ENCODE results near the gene NDUFS7.

NDUFS7 gene

GRCh38 chr19:1433119-1434039 is 49.7 kb downstream of the NDUFS7 start:
- TF ChIP-seq, protein P1, sequence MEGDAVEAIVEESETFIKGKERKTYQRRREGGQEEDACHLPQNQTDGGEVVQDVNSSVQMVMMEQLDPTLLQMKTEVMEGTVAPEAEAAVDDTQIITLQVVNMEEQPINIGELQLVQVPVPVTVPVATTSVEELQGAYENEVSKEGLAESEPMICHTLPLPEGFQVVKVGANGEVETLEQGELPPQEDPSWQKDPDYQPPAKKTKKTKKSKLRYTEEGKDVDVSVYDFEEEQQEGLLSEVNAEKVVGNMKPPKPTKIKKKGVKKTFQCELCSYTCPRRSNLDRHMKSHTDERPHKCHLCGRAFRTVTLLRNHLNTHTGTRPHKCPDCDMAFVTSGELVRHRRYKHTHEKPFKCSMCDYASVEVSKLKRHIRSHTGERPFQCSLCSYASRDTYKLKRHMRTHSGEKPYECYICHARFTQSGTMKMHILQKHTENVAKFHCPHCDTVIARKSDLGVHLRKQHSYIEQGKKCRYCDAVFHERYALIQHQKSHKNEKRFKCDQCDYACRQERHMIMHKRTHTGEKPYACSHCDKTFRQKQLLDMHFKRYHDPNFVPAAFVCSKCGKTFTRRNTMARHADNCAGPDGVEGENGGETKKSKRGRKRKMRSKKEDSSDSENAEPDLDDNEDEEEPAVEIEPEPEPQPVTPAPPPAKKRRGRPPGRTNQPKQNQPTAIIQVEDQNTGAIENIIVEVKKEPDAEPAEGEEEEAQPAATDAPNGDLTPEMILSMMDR (IDR thresholded peaks at IDR 0.05; ENCODE audit: low read depth, low read length) = no peak
- no peak overlapping the region for H3K4me3 ChIP-seq (ENCODE audit: low read depth, low read length)

- H3K4me3 ChIP-seq (ENCODE audit: low read depth, low read length) = no peak overlapping the region
- TF ChIP-seq, protein P1 (IDR thresholded peaks at IDR 0.05; ENCODE audit: low read depth, low read length) = no peak
Measured at GRCh38 chr19:1434040-1434366, 50.3 kb downstream of the NDUFS7 start.

- no peak overlapping the region for H3K4me3 ChIP-seq (ENCODE audit: low read depth, low read length)
- TF ChIP-seq, protein P1 (IDR thresholded peaks at IDR 0.05; ENCODE audit: low read depth, low read length) = no peak
Measured at GRCh38 chr19:1434577-1435060, 50.9 kb downstream of the NDUFS7 start.

DNA sequence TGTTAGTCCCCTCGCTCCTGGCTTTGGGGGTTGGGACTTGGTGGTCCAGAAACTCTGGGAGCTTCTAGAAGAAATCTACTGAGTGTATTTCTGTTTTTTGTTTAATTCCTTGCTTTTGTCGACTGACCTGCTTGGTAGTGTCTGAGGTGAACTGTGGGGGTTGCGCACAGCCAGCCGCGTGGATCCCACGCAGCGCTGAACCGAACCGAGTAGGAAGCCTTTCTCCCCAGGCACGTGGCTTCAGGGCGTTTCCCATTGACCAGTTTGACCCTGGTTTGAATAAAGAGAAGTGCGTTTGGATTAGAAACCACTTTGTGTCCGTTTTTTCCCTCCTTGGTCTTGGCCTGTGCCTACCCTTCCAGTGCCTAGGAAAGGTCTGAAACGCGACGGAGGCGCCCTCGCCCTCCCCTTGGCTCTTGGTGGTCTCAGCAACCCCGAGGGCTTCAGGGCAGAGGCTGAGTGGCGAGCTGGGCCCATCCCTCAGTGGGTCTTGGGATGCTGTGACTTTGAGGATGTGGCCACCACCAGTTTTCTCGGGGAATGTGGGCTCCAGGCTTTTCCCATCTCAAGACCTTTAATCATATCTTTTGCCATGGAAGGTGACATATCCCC is 51.8 kb downstream of the NDUFS7 start:
- no peak overlapping the region for H3K4me3 ChIP-seq (ENCODE audit: low read depth, low read length)
- TF ChIP-seq, protein P1 (IDR thresholded peaks at IDR 0.05; ENCODE audit: low read depth, low read length) = no peak

- TF ChIP-seq, protein P1 (IDR thresholded peaks at IDR 0.05; ENCODE audit: low read depth, low read length) = no peak
- H3K4me3 ChIP-seq (ENCODE audit: low read depth, low read length) = no peak overlapping the region
Measured at GRCh38 chr19:1437609-1438008, 53.9 kb downstream of the NDUFS7 start.

GRCh38 chr19:1438035-1438932 is 54.6 kb downstream of the NDUFS7 start, which contains the start of gene RPS15:
TSS of gene RPS15 (plus strand) at chr19:1438396. CDS start at chr19:1438426, 30 bp downstream.
- H3K4me3 ChIP-seq (ENCODE audit: low read depth, low read length) = peak within 1 kb of the TSS; percentile 73
- TF ChIP-seq, protein P1 (IDR thresholded peaks at IDR 0.05; ENCODE audit: low read depth, low read length) = peak; percentile 83
